WERI-Rb-1 (cell line): ENCODE measurements around the gene OR7D4.

ENCODE experiments used
- DNase-seq: peaks from one replicate; pipeline ENCODE4 v3.0.0-alpha.2; 2020
- H3K27ac ChIP-seq: fragments of 250-450 bp; sonication (Bioruptor Pico); 2 replicates; pipeline ENCODE4 v1.5.1; 2020; ENCODE audit warnings: mild to moderate bottlenecking, moderate library complexity
- H3K27me3 ChIP-seq: fragments of 250-450 bp; sonication (Bioruptor Pico); 2 replicates; pipeline ENCODE4 v1.5.1; 2021; ENCODE audit warnings: mild to moderate bottlenecking, low read depth, moderate library complexity; ENCODE audit not compliant: insufficient read depth, severe bottlenecking
- H3K36me3 ChIP-seq: fragments of 250-450 bp; sonication (Bioruptor Pico); 2 replicates; pipeline ENCODE4 v1.5.1; 2020; ENCODE audit warnings: mild to moderate bottlenecking, moderate library complexity
- H3K4me3 ChIP-seq: 2 replicates; pipeline ENCODE4 v1.5.1; 2011; ENCODE audit warnings: low read depth, mild to moderate bottlenecking, control low read depth, low read length
- H3K9me3 ChIP-seq: fragments of 250-450 bp; sonication (Bioruptor Pico); 2 replicates; pipeline ENCODE4 v1.5.1; 2021; ENCODE audit warnings: mild to moderate bottlenecking, moderate library complexity; ENCODE audit not compliant: severe bottlenecking
- CTCF ChIP-seq: IDR thresholded peaks from 2 replicates; pipeline ENCODE4 v1.5.1; 2011; ENCODE audit warnings: low read depth, mild to moderate bottlenecking, control low read depth, inconsistent platforms, low read length

The OR7D4 gene

GRCh38 chr19:9165261-9165660 lies 54.1 kb downstream of the OR7D4 start:
- H3K9me3 ChIP-seq, result no peaks in the 10 kb centered on the region
- DNase-seq, result no peak
- no peak overlapping the region for H3K27ac ChIP-seq
- peaks cover 46% of the 10 kb centered on the region for H3K36me3 ChIP-seq
- H3K4me3 ChIP-seq, result no peak overlapping the region
- no peak for TF ChIP-seq CTCF
- H3K27me3 ChIP-seq, result no peaks in the 10 kb centered on the region

- no peak for DNase-seq
- TF ChIP-seq CTCF, result no peak
- Histone ChIP-seq H3K36me3 (peaks cover 80% of the 10 kb centered on the region), H3K9me3 (no peaks in the 10 kb centered on the region), H3K27ac (no peak overlapping the region), H3K4me3 (no peak overlapping the region), H3K27me3 (no peaks in the 10 kb centered on the region)
These were observed 58.0 kb downstream of the OR7D4 start for GRCh38 chr19:9161427-9161826.
